Measurements from ENCODE around the gene TMEM87B. TPM values are rescaled to one million over a fixed set of nuclear protein-coding genes. Genes with fewer than 3 reads are reported as not detected.

The TMEM87B gene
- total and polyA plus RNA-seq, 10 of the 15 experiments (the other 5 are each of a cell fraction or from before 2014, with no cell fraction given), result 5.7 to 20.6 (median 12.3) TPM

DNA sequence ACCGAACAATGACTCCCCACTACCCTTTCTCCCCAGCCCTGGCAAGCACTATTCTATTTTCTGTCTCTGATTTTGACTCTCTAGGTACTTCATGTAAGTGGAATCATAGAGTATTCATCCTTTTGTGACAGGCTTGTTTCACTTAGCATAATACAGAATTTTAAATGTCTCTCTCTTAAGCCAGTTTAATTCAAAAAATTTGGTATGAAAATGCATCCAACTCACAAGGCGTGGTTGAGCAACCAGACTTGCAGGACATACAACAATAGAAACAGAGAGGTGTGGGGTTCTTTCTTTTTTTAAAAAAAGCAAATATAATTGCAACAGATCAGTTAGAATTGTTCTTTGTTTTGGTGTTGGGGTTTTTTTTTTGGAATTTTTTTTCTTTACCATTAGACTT lies 47.6 kb upstream of the TMEM87B start:
- Histone ChIP-seq H3K4me3 (no peak overlapping the region), H3K9ac (ENCODE audit: control insufficient read depth, insufficient read depth, low read length) (no peak overlapping the region), H4K20me1 (ENCODE audit: control insufficient read depth, insufficient read depth) (no peaks in the 10 kb centered on the region), H3K9me3 (replicated peaks; ENCODE audit: control insufficient read depth, insufficient read depth, low read length) (no peaks in the 10 kb centered on the region), H3K27me3 (replicated peaks in 1 of 2; ENCODE audit: control insufficient read depth in 2 of 2, insufficient read depth in 2 of 2, low read length in 1 of 2) (no peaks in the 10 kb centered on the region), H2AFZ (ENCODE audit: control insufficient read depth, low read depth, low read length) (no peak overlapping the region), H3K79me2 (ENCODE audit: control insufficient read depth, insufficient read depth, low read length) (no peaks in the 10 kb centered on the region), H3K27ac (ENCODE audit: control insufficient read depth, insufficient read depth) (no peak overlapping the region), H3K4me1 (ENCODE audit: control insufficient read depth, insufficient read depth, low read length) (peaks cover 12% of the 10 kb centered on the region), H3K4me2 (ENCODE audit: control insufficient read depth, insufficient read depth) (no peak overlapping the region), H3K36me3 (ENCODE audit: control insufficient read depth in 2 of 2, insufficient read depth in 2 of 2, low read length in 1 of 2) (no peaks in the 10 kb centered on the region)
- FAIRE-seq, result no peak
- DNase-seq (ENCODE audit: low read depth, low spot score), result no peak
- ChIA-PET POLR2A (interaction anchor here (0.7 kb wide), 1 partner anchor 653 kb away, joined by 4 read pairs; no protein-coding TSS in a partner anchor), SMC1A (ENCODE audit: uncharacterized antibody, unreplicated experiment) (no interaction called here), CTCF (no interaction called here), RAD21 (ENCODE audit: unreplicated experiment) (no interaction called here)
- in situ Hi-C loops (cut with MboI), result no loop called here
- BruUV-seq (replicated peaks), result no TSS peak
- intact Hi-C loops (cut with micrococcal nuclease; ENCODE audit: unreplicated experiment), result no loop called here
- TF ChIP-seq EED (IDR thresholded peaks at IDR 0.05; ENCODE audit: low read depth), result no peak
- no peak for TF ChIP-seq IKZF2 (IDR thresholded peaks at IDR 0.05)
- TF ChIP-seq CHD4 (IDR thresholded peaks at IDR 0.05), result no peak
- no peak for TF ChIP-seq NR2C1 (IDR thresholded peaks at IDR 0.05)
- TF ChIP-seq HCFC1 (IDR thresholded peaks at IDR 0.05; ENCODE audit: low read length), result no peak
- TF ChIP-seq WRNIP1 (IDR thresholded peaks at IDR 0.05; ENCODE audit: borderline replicate concordance, low read depth, low read length), result no peak
- no peak for TF ChIP-seq POLR2A (IDR thresholded peaks at IDR 0.05; ENCODE audit: low read depth, low read length)
- TF ChIP-seq NFYB (IDR thresholded peaks at IDR 0.05; ENCODE audit: insufficient read depth, low read depth, low read length), result no peak
- no peak for TF ChIP-seq ZZZ3 (IDR thresholded peaks at IDR 0.05; ENCODE audit: control insufficient read depth, insufficient read length, low read depth)
- no peak for TF ChIP-seq NFYA (IDR thresholded peaks at IDR 0.05; ENCODE audit: borderline replicate concordance, low read depth, low read length)
- no peak for TF ChIP-seq JUND (IDR thresholded peaks at IDR 0.05; ENCODE audit: low read depth, low read length)
- TF ChIP-seq, protein P1, sequence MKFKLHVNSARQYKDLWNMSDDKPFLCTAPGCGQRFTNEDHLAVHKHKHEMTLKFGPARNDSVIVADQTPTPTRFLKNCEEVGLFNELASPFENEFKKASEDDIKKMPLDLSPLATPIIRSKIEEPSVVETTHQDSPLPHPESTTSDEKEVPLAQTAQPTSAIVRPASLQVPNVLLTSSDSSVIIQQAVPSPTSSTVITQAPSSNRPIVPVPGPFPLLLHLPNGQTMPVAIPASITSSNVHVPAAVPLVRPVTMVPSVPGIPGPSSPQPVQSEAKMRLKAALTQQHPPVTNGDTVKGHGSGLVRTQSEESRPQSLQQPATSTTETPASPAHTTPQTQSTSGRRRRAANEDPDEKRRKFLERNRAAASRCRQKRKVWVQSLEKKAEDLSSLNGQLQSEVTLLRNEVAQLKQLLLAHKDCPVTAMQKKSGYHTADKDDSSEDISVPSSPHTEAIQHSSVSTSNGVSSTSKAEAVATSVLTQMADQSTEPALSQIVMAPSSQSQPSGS (IDR thresholded peaks at IDR 0.05; ENCODE audit: low read length), result no peak
- no peak for TF ChIP-seq RCOR1 (conservative IDR thresholded peaks at IDR 0.05; ENCODE audit: low read depth, low read length)
- 25% methylated on average over 2 of the region's 2 CpGs for WGBS (ENCODE audit: insufficient coverage, insufficient replicate concordance, low lambda C conversion rate, missing lambda C conversion rate)
- ATAC-seq, result no peak
